A549 (cell line): ENCODE results near the gene SOX15. TPM values are rescaled to one million over a fixed set of nuclear protein-coding genes. Genes with fewer than 3 reads are reported as not detected.

Experiments
- ATAC-seq, 2 experiments: fragments of 200-7000 bp in 1 of 2; fragments of >200 bp in 1 of 2; cut with Nextera tagmentation in 1 of 2; cut with Tn5 transposase in 1 of 2; 3 replicates each; pipeline versions ENCODE4 v1.8.0 to v1.9.1; 2018 to 2020; ENCODE audit warnings: mild to moderate bottlenecking in 1 of 2, moderate library complexity in 1 of 2
- CTCF ChIA-PET: fragments of 300-600 bp; sonication (Branson Sonifier 250); formaldehyde crosslinking; extraction: SDS; loops from one replicate; lab custom pipeline; 2021; ENCODE audit warnings: antibody characterized with exemption, inconsistent platforms; lab: Yijun Ruan, JAX
- POLR2A ChIA-PET: fragments of 350-600 bp; formaldehyde crosslinking; extraction: SDS; loops from one replicate; lab custom pipeline; 2021; ENCODE audit warnings: antibody characterized with exemption, inconsistent platforms; lab: Yijun Ruan, JAX
- DNase-seq, 2 experiments: peaks; one replicate each; pipeline versions ENCODE4 v3.0.0 to v3.0.0-alpha.2; 2011 to 2016; ENCODE audit warnings: low read depth in 1 of 2, low spot score in 1 of 2
- FAIRE-seq: peaks from 2 replicates; lab custom pipeline; 2011; peaks lifted over from hg19 to GRCh38; lab: Jason Lieb, UNC
- H3K27ac ChIP-seq, 2 experiments: fragments of >200 bp; sonication (Bioruptor Twin); formaldehyde crosslinking; 3 replicates each; pipeline ENCODE4 v1.5.1; 2016 to 2017
- H3K4me1 ChIP-seq: fragments of >200 bp; sonication (Bioruptor Twin); formaldehyde crosslinking; 3 replicates; pipeline ENCODE4 v1.6.1; 2016
- H3K4me2 ChIP-seq: fragments of >200 bp; sonication (Bioruptor Twin); formaldehyde crosslinking; 3 replicates; pipeline ENCODE4 v1.6.1; 2016
- H3K4me3 ChIP-seq: fragments of >200 bp; sonication (Bioruptor Twin); formaldehyde crosslinking; 3 replicates; pipeline ENCODE4 v1.5.1; 2016
- H3K9me3 ChIP-seq: fragments of >200 bp; sonication (Bioruptor Twin); formaldehyde crosslinking; 3 replicates; pipeline ENCODE4 v1.6.1; 2016
- BHLHE40 ChIP-seq: IDR thresholded peaks from 2 replicates; pipeline ENCODE4 v1.6.1; 2012; ENCODE audit warnings: low read depth, low read length, inconsistent platforms
- CBX8 ChIP-seq: fragments of 200-600 bp; sonication (generic); IDR thresholded peaks from 2 replicates; pipeline ENCODE4 v1.6.1; 2016
- CEBPB ChIP-seq, 2 experiments: fragments of >200 bp in 1 of 2; sonication (Bioruptor Twin) in 1 of 2; formaldehyde crosslinking in 1 of 2; IDR thresholded peaks; 2 replicates each; pipeline ENCODE4 v1.6.1; 2012 to 2016
- EHF ChIP-seq: fragments of 250-450 bp; sonication (Bioruptor Pico); IDR thresholded peaks from 2 replicates; pipeline ENCODE4 v1.5.0; 2020; ENCODE audit warnings: mild to moderate bottlenecking
- EHMT2 ChIP-seq: fragments of 200-600 bp; sonication (generic); IDR thresholded peaks from 2 replicates; pipeline ENCODE4 v1.6.1; 2016; ENCODE audit warnings: antibody characterized with exemption, low read depth, mild to moderate bottlenecking, moderate library complexity
- ESRRA ChIP-seq: fragments of 150-350 bp; IDR thresholded peaks from 2 replicates; pipeline ENCODE4 v1.6.1; 2014; ENCODE audit warnings: mild to moderate bottlenecking, low read length, borderline replicate concordance
- FOSB ChIP-seq: fragments of 250-450 bp; sonication (Bioruptor Pico); IDR thresholded peaks from 2 replicates; pipeline ENCODE4 v1.5.0; 2020; ENCODE audit warnings: mild to moderate bottlenecking, moderate library complexity
- FOSL2 ChIP-seq, 2 experiments: fragments of 450-650 bp in 1 of 2; fragments of >200 bp in 1 of 2; sonication (Bioruptor Twin) in 1 of 2; formaldehyde crosslinking; IDR thresholded peaks; 2 replicates each; pipeline versions ENCODE4 v1.5.0 to v1.6.1; 2016 to 2020; ENCODE audit warnings: mild to moderate bottlenecking in 1 of 2, moderate library complexity in 1 of 2
- FOXS1 ChIP-seq: fragments of 250-450 bp; sonication (Bioruptor Pico); IDR thresholded peaks from 2 replicates; pipeline ENCODE4 v1.5.0; 2020; ENCODE audit warnings: mild to moderate bottlenecking, moderate library complexity
- GATA3 ChIP-seq: IDR thresholded peaks from 2 replicates; pipeline ENCODE4 v1.6.1; 2012; ENCODE audit warnings: borderline replicate concordance
- HDAC2 ChIP-seq: fragments of 200-600 bp; sonication (generic); IDR thresholded peaks from 2 replicates; pipeline ENCODE4 v1.6.1; 2016
- HEYL ChIP-seq: fragments of 250-450 bp; sonication (Bioruptor Pico); IDR thresholded peaks from 2 replicates; pipeline ENCODE4 v1.8.0; 2021; ENCODE audit warnings: mild to moderate bottlenecking, moderate library complexity
- HOXA7 ChIP-seq: fragments of 250-450 bp; sonication (Bioruptor Pico); IDR thresholded peaks from 2 replicates; pipeline ENCODE4 v1.5.0; 2020; ENCODE audit warnings: mild to moderate bottlenecking, moderate library complexity
- JUNB ChIP-seq: fragments of >200 bp; sonication (Bioruptor Twin); formaldehyde crosslinking; IDR thresholded peaks from 2 replicates; pipeline ENCODE4 v1.6.1; 2016
- MAFK ChIP-seq: fragments of 450-650 bp; IDR thresholded peaks from 2 replicates; pipeline ENCODE4 v1.6.1; 2014; ENCODE audit not compliant: partially characterized antibody
- MAZ ChIP-seq: fragments of 150-350 bp; IDR thresholded peaks from 2 replicates; pipeline ENCODE4 v1.6.1; 2014; ENCODE audit warnings: antibody characterized with exemption, low read depth, low read length, borderline replicate concordance
- MYC ChIP-seq: IDR thresholded peaks from 2 replicates; pipeline ENCODE4 v1.6.1; 2012; ENCODE audit warnings: mild to moderate bottlenecking, inconsistent platforms, low read length, improper control_type of control experiment, borderline replicate concordance
- NFE2L2 ChIP-seq: fragments of 150-350 bp; conservative IDR thresholded peaks from 2 replicates; pipeline ENCODE4 v1.6.1; 2014; ENCODE audit warnings: low read length
- NR3C1 ChIP-seq: fragments of >200 bp; sonication (Bioruptor Twin); formaldehyde crosslinking; IDR thresholded peaks from 3 replicates; pipeline ENCODE4 v1.6.1; 2017
- POLR2A ChIP-seq: IDR thresholded peaks from 2 replicates; pipeline ENCODE4 v1.6.1; 2012; ENCODE audit warnings: mild to moderate bottlenecking, low read length
- POLR2AphosphoS2 ChIP-seq: conservative IDR thresholded peaks from 2 replicates; pipeline ENCODE4 v1.6.1; 2012; ENCODE audit warnings: low read length, improper control_type of control experiment, inconsistent platforms
- RARB ChIP-seq: fragments of 250-450 bp; sonication (Bioruptor Pico); IDR thresholded peaks from 2 replicates; pipeline ENCODE4 v1.8.0; 2021; ENCODE audit warnings: mild to moderate bottlenecking, moderate library complexity
- RNF2 ChIP-seq: fragments of 200-600 bp; sonication (generic); IDR thresholded peaks from 2 replicates; pipeline ENCODE4 v1.6.1; 2016; ENCODE audit warnings: low read depth, mild to moderate bottlenecking, antibody characterized with exemption, moderate library complexity, borderline replicate concordance
- SMC3 ChIP-seq: fragments of >200 bp; sonication (Bioruptor Twin); formaldehyde crosslinking; IDR thresholded peaks from 3 replicates; pipeline ENCODE4 v1.6.1; 2018; ENCODE audit warnings: inconsistent platforms
- TFCP2L1 ChIP-seq: fragments of 250-450 bp; sonication (Bioruptor Pico); IDR thresholded peaks from 2 replicates; pipeline ENCODE4 v1.5.0; 2021; ENCODE audit warnings: mild to moderate bottlenecking
- TP53 ChIP-seq: fragments of 250-450 bp; sonication (Bioruptor Pico); IDR thresholded peaks from 2 replicates; pipeline ENCODE4 v1.5.0; 2021; ENCODE audit warnings: mild to moderate bottlenecking, moderate library complexity
- WGBS: methylation state at CpG from one replicate; pipeline ENCODE4 v1.1.6; 2017; ENCODE audit errors: missing lambda C conversion rate; 5-methylcytosine and 5-hydroxymethylcytosine counted together
- polyA plus RNA-seq, 4 experiments: library from polyadenylated mRNA; depleted of rRNA in 3 of 4; stranded (reverse); fragments of >200 nt; fragmentation: RNase III in 1 of 4; extraction: RNeasy Plus Mini Kit Qiagen cat#74134 plus additional on column Dnase treatment in 1 of 4; gene quantifications; 2 replicates in 3 of 4; 3 replicates in 1 of 4; pipeline ENCODE4 v1.2.3, GENCODE V29; 2011 to 2017
- TF ChIP-seq, protein P1 (sequence below): fragments of 200-600 bp; sonication (generic); IDR thresholded peaks from 2 replicates; pipeline ENCODE4 v1.6.1; 2016; ENCODE audit warnings: antibody characterized with exemption, mild to moderate bottlenecking, moderate library complexity
- TF ChIP-seq, protein P2 (sequence below): fragments of >200 bp; sonication (Bioruptor Twin); formaldehyde crosslinking; IDR thresholded peaks from 3 replicates; pipeline ENCODE4 v1.5.1; 2016
- TF ChIP-seq, protein P3 (sequence below): IDR thresholded peaks from 2 replicates; pipeline ENCODE4 v1.6.1; 2012
- TF ChIP-seq, protein P4 (sequence below): fragments of 150-350 bp; IDR thresholded peaks from 2 replicates; pipeline ENCODE4 v1.6.1; 2014; ENCODE audit warnings: low read depth, mild to moderate bottlenecking, low read length
- TF ChIP-seq, protein P5 (sequence below): IDR thresholded peaks from 2 replicates; pipeline ENCODE4 v1.6.1; 2012
- TF ChIP-seq, protein P6 (sequence below): fragments of 450-650 bp; IDR thresholded peaks from 2 replicates; pipeline ENCODE4 v1.6.1; 2014; ENCODE audit warnings: antibody characterized with exemption
- TF ChIP-seq, protein P7 (sequence below): fragments of >200 bp; sonication (Bioruptor Twin); formaldehyde crosslinking; IDR thresholded peaks from 2 replicates; pipeline ENCODE4 v1.6.1; 2016

The SOX15 gene
- polyA plus RNA-seq, 2 of the 4 experiments (the other 2 are of a cell fraction): 0.05 to 0.19 TPM

DNA sequence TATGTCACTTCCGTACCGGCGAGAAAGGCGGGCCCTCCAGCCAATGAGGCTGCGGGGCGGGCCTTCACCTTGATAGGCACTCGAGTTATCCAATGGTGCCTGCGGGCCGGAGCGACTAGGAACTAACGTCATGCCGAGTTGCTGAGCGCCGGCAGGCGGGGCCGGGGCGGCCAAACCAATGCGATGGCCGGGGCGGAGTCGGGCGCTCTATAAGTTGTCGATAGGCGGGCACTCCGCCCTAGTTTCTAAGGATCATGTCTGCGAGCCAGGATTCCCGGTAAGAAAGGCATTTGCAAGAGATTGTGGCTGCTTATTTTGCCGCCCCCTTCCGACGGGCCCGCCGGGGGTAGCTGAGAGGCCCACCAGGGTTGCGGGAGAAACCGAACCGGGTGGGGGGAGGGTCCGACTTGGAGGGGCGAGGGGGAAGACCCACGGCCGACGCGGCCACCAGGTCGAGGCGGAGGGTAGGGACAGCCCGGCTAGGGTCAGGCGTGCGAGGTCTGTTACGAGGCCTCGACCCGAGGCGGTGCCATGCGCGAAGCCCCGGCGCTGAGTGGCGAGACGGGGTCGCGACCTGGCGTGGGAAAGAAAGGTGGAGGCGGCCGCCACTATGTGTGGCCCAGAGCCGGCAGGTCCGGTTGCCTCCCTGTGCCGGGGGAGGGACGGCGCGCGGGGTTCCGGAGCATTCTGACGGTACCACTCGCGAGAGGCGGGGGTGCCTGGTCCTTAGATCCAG is 17.1 kb downstream of the SOX15 start:
- peak in 1 of 2 experiments; percentile 1; a peak in 5 of 6 replicates for ATAC-seq
- H3K9me3 ChIP-seq: no peaks in the 10 kb centered on the region
- peak overlapping the region; percentile 96 to 97 for H3K27ac ChIP-seq
- H3K4me1 ChIP-seq: peaks cover 40% of the 10 kb centered on the region
- ChIA-PET CTCF (interaction anchor here (0.7 to 4.3 kb wide), 4 partner anchors 8 to 115 kb away, joined by 3 to 48 read pairs (median 4); partner anchors contain the start of genes SENP3 and TP53), POLR2A (interaction anchor here (0.6 to 5.0 kb wide), 7 partner anchors 11 to 367 kb away, joined by 3 to 34 read pairs (median 6); partner anchors contain the start of genes MPDU1, POLR2A, SOX15 and TP53)
- WGBS: 2% methylated on average over 59 of the region's 73 CpGs
- H3K4me3 ChIP-seq: peak overlapping the region; percentile 96
- FAIRE-seq: no peak
- peak overlapping the region; percentile 90 for H3K4me2 ChIP-seq
- peak; percentile 100 for DNase-seq
- no peak for TF ChIP-seq SMC3
- TF ChIP-seq, protein P1, sequence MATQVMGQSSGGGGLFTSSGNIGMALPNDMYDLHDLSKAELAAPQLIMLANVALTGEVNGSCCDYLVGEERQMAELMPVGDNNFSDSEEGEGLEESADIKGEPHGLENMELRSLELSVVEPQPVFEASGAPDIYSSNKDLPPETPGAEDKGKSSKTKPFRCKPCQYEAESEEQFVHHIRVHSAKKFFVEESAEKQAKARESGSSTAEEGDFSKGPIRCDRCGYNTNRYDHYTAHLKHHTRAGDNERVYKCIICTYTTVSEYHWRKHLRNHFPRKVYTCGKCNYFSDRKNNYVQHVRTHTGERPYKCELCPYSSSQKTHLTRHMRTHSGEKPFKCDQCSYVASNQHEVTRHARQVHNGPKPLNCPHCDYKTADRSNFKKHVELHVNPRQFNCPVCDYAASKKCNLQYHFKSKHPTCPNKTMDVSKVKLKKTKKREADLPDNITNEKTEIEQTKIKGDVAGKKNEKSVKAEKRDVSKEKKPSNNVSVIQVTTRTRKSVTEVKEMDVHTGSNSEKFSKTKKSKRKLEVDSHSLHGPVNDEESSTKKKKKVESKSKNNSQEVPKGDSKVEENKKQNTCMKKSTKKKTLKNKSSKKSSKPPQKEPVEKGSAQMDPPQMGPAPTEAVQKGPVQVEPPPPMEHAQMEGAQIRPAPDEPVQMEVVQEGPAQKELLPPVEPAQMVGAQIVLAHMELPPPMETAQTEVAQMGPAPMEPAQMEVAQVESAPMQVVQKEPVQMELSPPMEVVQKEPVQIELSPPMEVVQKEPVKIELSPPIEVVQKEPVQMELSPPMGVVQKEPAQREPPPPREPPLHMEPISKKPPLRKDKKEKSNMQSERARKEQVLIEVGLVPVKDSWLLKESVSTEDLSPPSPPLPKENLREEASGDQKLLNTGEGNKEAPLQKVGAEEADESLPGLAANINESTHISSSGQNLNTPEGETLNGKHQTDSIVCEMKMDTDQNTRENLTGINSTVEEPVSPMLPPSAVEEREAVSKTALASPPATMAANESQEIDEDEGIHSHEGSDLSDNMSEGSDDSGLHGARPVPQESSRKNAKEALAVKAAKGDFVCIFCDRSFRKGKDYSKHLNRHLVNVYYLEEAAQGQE: peak; percentile 44
- TF ChIP-seq CEBPB (IDR thresholded peaks at IDR 0.05): 0 out of 4 replicates have a peak, but pooled peaks of 1 of the 2 experiments have one; percentile 8
- no peak for TF ChIP-seq HDAC2
- TF ChIP-seq, protein P2, sequence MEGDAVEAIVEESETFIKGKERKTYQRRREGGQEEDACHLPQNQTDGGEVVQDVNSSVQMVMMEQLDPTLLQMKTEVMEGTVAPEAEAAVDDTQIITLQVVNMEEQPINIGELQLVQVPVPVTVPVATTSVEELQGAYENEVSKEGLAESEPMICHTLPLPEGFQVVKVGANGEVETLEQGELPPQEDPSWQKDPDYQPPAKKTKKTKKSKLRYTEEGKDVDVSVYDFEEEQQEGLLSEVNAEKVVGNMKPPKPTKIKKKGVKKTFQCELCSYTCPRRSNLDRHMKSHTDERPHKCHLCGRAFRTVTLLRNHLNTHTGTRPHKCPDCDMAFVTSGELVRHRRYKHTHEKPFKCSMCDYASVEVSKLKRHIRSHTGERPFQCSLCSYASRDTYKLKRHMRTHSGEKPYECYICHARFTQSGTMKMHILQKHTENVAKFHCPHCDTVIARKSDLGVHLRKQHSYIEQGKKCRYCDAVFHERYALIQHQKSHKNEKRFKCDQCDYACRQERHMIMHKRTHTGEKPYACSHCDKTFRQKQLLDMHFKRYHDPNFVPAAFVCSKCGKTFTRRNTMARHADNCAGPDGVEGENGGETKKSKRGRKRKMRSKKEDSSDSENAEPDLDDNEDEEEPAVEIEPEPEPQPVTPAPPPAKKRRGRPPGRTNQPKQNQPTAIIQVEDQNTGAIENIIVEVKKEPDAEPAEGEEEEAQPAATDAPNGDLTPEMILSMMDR: no peak
- TF ChIP-seq, protein P3, sequence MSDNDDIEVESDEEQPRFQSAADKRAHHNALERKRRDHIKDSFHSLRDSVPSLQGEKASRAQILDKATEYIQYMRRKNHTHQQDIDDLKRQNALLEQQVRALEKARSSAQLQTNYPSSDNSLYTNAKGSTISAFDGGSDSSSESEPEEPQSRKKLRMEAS: peak; percentile 46; the same call in 1 of the 2 replicates
- TF ChIP-seq HEYL (CRISPR knock-in tag): no peak
- TF ChIP-seq, protein P4, sequence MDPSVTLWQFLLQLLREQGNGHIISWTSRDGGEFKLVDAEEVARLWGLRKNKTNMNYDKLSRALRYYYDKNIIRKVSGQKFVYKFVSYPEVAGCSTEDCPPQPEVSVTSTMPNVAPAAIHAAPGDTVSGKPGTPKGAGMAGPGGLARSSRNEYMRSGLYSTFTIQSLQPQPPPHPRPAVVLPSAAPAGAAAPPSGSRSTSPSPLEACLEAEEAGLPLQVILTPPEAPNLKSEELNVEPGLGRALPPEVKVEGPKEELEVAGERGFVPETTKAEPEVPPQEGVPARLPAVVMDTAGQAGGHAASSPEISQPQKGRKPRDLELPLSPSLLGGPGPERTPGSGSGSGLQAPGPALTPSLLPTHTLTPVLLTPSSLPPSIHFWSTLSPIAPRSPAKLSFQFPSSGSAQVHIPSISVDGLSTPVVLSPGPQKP: no peak
- TF ChIP-seq RARB: peak; percentile 80
- peak; percentile 98 for TF ChIP-seq POLR2A
- TF ChIP-seq FOXS1 (CRISPR knock-in tag): no peak
- no peak for TF ChIP-seq CBX8
- TF ChIP-seq EHMT2: no peak
- TF ChIP-seq, protein P5, sequence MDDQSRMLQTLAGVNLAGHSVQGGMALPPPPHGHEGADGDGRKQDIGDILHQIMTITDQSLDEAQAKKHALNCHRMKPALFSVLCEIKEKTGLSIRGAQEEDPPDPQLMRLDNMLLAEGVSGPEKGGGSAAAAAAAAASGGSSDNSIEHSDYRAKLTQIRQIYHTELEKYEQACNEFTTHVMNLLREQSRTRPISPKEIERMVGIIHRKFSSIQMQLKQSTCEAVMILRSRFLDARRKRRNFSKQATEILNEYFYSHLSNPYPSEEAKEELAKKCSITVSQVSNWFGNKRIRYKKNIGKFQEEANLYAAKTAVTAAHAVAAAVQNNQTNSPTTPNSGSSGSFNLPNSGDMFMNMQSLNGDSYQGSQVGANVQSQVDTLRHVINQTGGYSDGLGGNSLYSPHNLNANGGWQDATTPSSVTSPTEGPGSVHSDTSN: peak; percentile 100
- TF ChIP-seq BHLHE40: no peak
- TF ChIP-seq FOSB (CRISPR knock-in tag): peak; percentile 96
- TF ChIP-seq NR3C1: no peak
- no peak; the same call in 1 of the 2 replicates for TF ChIP-seq EHF
- no peak for TF ChIP-seq MAFK
- TF ChIP-seq MAZ: no peak
- TF ChIP-seq MYC: no peak
- no peak for TF ChIP-seq NFE2L2
- TF ChIP-seq, protein P6, sequence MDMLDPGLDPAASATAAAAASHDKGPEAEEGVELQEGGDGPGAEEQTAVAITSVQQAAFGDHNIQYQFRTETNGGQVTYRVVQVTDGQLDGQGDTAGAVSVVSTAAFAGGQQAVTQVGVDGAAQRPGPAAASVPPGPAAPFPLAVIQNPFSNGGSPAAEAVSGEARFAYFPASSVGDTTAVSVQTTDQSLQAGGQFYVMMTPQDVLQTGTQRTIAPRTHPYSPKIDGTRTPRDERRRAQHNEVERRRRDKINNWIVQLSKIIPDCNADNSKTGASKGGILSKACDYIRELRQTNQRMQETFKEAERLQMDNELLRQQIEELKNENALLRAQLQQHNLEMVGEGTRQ: no peak
- no peak for TF ChIP-seq FOSL2 (IDR thresholded peaks at IDR 0.05)
- peak; percentile 13; the same call in 1 of the 2 replicates for TF ChIP-seq FOSL2 (CRISPR knock-in tag; IDR thresholded peaks at IDR 0.05)
- peak; percentile 97 for TF ChIP-seq HOXA7 (CRISPR knock-in tag)
- peak; percentile 98 for TF ChIP-seq TFCP2L1 (CRISPR knock-in tag)
- no peak for TF ChIP-seq JUNB
- peak; percentile 90; the same call in 1 of the 2 replicates for TF ChIP-seq POLR2AphosphoS2
- TF ChIP-seq GATA3: peak; percentile 53
- no peak for TF ChIP-seq ESRRA
- TF ChIP-seq, protein P7, sequence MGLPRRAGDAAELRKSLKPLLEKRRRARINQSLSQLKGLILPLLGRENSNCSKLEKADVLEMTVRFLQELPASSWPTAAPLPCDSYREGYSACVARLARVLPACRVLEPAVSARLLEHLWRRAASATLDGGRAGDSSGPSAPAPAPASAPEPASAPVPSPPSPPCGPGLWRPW: no peak
- peak; percentile 95 for TF ChIP-seq TP53 (CRISPR knock-in tag)
- no peak for TF ChIP-seq RNF2
